GM21737 (cell line): ENCODE data around the gene CPLX1.
A peak's percentile ranks its signal among the peaks of the same experiment; 100 is the strongest.

Experiments used
- ATAC-seq: cut with Tn5 transposase; IDR thresholded peaks from one replicate; pipeline ENCODE4 v1.9.1; 2021; ENCODE audit warnings: mild to moderate bottlenecking, moderate library complexity; ENCODE audit not compliant: unreplicated experiment

The CPLX1 gene

DNA sequence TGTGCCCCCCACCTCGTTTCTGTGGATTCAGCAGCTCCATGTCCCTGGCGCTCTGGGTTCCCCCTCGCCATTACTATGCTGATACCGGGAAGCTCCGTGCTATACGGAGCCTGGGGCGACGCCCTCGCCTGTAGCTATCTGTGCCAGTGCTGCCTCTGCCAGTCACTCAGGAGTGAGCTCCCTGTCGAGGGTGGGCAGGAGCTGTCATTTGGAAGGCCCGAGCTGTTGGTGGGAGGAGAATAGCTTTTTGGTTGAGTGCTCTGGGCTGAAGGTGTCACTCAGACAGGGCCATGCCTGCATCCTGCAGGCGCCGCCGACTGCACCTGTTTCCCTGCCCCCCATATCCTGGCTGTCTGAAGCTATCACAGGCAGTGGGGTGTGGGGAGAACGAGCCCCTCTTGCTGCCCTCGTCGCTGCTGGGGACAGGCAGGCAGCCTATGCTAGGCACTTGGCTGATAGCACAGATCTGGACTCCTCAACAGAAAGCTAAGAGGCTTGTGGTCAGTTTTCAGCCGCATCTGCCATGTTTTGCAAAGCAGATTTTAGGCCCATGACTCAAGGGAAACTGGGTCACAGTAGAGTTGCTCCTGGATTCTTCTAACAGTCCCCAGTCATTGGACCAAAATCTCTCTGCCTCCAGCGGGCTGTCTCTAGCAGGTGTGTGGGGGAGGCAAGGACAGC lies 31.8 kb downstream of the CPLX1 start:
- no peak for ATAC-seq

DNA sequence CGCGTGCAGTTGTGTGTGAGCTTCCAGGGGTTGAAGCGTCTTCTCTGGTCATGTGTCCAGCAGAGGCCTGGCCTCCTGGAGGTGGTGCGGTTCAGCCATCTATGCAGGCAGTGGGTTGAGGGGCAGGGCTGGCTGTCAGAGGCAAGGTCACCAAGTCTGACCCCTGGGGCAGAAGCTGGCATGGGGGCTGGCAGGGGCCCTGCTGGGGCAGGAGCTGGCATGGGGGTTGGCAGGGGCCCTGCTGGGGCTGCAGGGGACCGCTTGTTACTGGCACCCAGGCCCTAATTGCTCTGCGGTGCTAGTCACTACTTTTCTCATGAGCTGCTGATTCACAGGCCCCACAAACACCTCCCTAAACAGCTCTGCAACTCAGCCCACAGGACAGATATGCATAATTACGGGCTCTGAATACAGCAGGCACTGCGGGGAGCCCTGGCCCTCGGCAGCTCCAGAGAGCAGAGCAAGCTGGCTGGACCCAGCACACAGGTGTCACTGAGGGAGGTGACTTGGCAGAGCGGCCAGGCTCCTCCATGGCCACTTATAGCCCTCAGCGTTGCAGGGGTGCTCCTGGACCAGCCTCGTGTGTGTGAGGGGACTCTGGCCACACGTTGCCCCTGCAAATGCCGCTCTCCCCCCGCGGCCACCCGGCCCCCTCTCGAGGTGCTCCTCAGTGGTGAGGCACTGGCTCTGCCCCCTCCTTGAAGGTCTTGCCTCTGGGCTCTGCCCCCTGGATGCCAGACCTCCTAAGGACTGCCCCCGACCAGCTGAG lies 32.7 kb downstream of the CPLX1 start:
- no peak for ATAC-seq

DNA sequence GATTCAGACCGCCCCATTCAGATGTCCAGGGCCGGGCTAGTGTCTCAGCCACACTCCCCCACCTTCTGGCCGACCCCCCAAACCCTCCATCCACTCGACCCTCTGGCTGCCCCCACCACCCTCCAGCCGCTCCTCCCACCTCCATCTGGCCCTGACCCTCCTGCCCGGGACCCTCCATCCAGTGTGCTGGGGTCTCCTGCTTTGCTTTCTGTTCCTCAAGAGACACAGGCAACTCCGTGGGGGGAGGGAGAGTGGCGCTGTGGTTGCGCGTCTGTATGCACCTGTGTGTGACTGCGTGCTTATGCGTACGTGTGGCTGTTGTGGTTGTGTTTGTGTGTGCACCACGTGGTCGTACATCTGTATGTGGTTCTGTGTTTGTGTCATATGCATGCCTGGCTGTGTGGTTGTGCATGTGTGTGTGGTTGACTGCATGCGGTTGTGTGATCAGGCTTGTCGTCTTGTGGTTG lies 33.3 kb downstream of the CPLX1 start:
- ATAC-seq: no peak

DNA sequence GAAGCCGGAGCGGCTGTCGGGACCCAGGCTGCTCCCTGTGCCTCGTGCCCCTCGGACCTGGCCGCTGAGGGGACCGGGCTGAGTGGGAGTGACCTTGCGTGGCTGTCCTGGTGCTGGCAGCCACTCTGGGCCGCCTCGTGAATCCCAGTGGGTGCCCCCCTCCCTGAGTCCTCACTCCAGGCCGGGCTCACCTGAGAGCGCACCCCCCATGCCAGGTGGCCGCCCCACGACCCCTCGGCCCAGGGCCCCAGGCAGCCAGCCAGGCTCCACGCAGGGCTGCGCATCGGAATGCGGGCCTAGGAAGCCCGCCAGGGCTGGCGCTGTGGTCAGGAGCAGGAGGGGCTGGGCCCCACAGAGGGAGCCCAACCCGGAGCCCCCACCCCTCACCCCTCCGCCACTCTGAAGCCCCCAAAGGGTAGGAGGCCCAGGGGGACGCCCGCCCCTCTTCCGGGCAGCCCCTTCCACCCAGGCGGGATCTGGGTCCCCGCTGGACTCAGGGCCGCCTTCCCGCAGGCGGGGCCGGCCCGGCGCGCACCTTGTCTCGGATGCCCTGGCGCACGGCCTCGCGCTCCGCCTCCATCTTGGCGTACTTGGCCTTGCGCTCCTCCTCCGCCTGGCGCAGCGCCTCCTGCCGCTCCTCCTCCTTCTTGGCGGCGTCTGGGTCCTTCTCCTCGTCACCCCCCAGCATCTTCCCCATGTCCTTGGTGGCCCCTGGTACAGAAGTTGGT lies 33.9 kb downstream of the CPLX1 start:
- ATAC-seq: no peak

DNA sequence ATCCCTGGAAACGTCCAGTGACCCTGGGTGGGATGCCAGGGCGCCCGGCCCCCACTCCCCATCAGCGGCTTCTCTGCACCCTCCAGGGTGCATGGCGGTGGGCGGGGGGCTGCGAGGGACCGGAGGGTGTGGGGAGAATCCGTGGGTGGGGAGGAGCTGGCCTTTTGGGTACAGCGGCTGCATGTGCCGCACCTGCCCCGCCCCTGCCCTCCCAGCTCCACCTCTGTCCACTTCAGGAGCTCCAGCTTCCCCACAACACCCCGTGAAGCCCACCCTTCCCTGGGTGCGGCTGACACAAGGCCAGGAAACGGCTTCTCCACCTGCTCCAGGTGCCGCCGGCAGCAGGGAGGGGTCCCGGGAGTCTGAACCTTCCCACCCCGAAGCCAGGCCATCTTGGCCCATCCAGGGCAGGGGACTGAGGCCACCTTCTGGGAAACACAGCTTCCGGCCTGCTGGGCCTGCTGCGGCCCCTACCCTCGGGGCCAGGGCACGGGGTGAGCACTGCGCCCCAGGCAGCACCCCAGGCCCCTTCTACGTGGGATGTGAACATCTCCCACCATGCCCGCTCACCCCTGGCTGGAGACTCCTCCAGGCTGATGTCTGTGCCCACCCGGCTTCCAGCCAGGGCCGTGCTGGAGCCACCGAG lies 34.6 kb downstream of the CPLX1 start:
- ATAC-seq: no peak

DNA sequence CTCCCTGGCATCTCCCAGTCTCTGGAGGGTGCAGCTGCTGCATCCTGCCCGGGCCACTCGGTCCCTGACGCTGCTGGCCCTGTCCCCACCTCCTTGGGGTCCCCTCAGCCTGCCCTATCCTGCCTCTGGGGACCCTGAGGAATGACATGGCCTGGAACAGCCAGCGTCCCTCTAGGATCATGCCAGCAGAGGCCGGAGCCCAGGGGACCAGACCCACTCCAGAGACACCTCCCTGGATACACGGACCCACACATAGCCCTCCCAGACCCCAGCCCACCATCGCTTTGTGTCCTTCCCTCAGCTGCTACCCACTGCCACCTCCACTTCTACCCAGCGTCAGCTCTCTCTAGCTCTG lies 35.5 kb downstream of the CPLX1 start:
- ATAC-seq: no peak

DNA sequence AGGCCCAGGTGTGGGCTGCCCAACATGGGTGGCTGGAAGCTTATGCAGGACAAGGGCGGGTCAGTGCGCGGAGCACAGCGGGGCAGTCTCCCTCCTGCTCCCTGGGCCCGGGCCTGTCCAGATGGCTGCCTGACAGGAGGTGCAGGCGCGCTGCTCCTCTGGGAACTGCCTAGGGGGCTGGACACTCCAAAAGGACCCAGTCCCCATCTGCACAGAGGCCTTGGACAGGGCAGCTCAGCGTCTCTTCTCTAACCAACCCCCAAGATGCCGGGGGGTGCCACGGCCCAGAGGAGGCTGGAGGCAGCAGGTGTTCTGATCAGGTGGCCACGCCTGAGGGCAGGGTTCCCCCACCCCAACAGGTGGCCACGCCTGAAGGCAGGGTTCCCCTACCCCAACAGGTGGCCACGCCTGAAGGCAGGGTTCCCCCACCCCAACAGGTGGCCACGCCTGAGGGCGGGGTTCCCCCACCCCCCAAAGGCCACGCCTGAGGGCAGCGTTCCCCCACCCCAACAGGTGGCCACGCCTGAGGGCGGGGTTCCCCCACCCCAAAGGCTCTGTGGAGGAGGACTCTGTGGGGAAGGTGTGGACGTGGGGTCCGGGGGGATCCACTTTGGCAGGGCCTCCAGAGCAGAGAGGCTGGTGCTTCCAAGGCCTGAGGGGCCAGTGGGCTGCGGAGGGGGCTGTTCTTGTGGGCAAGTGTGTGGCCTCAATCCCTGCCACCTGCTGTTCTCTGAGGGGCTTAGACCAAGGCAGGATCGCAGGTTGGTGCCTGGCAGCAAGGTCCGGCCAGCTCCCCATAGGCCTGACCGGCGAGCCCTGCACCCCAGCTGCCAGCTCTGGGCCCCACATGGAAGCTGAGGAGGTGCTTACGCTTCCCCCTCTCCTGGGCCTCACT lies 36.1 kb downstream of the CPLX1 start:
- ATAC-seq: no peak

DNA sequence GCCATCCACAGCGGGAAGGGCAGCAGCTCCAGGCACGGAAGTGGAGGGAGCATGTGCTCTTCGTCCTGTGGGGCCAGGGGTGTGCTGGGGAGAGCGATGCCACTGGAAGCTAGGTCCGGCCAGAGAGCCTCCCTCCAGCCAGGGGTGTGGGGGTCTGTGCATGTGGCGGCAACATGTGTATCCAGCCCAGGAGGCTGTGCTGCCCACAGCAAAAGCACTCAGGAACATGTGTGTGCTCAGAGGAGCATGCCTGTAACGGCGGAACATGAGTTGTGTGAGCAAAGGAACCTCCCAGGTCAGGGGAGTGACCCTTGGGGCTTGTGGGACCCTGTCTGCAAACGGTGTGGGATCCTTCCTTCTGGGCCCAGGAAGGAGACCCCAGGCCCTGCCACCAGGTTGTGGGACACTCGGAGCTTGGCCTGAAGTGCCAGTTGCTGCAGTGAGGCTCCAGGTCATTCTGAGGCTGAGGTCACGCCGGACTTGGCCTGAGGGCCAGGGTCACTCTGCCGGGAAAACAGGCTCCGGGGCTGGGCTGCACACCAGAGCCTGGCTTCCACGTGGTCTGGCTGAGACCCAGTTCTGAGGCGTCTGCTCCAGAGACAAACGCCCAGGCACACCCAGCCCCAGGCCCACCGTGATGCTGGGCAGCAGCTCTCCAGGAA lies 37.2 kb downstream of the CPLX1 start:
- no peak for ATAC-seq

DNA sequence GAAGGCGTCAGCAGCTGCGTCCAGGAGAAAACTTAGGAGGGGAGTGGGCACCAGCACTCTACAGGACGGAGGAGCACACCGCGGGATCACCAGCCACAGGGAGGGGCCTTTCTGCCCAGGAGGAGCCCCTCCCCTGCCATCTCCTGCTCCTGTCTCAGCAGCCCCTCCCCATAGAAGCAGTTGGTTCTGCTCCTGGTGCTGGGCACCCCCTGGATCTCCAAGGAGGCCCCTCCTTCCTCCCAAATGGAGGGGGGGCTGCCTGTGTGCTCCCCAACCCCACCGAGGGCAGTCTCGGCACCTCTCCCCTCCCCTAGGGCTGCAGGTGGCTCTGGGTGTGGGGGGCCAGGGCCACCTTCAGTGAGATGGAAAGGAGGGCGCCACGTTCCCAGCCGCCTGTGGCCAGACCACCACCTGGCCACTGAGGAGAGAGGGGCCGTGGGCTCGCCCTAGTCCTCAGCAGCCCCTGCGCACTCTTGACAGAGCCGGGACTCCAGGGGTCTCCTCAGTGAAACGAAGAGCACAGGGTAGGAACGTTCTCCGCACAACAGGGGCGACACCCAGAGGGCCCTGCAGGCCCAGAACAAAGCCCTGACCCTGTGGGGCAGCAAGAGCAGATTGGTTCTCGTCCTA lies 37.8 kb downstream of the CPLX1 start:
- no peak for ATAC-seq

DNA sequence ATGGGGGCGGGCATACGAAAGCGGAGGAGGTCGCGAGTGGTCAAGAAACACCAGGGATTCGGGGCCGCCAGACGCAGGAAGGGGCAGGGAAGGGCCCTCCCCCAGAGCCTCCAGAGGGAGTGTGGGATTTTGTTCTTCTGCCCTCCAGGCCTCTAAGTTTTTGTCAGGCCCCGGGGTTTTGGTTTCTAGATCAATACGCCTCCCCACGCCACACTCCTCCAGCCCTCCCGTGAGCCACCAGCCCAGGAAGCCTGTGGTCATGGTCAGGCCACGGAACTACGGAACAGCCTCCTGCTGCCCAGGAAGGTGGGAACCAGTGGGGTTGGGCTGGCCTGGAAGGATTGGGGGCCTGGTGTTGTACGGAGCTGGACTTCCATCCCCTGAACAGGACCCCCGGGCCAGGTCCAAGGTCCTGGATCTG lies 38.4 kb downstream of the CPLX1 start:
- no peak for ATAC-seq

DNA sequence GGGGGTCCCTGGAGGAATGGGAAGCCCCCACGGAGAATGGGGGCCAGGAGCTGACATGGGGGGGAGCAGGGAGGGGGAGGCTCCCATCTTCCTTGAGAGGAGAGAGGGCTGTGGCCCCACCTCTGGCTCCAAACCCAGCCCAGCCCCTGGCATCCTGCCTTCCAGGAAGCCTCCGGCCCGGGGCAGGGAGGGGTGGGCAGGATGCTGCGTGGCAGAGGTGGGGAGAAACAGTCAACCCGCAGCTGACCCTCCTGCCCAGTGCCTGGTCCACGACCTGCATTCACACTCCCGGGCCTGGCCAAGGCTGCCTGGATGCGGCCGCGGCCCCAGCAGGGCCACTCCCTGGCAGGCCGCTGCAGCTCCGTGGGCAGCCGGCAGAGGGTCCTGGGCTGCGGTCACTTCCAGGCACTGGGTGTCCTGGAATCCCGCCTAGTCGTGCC lies 39.0 kb downstream of the CPLX1 start:
- no peak for ATAC-seq

DNA sequence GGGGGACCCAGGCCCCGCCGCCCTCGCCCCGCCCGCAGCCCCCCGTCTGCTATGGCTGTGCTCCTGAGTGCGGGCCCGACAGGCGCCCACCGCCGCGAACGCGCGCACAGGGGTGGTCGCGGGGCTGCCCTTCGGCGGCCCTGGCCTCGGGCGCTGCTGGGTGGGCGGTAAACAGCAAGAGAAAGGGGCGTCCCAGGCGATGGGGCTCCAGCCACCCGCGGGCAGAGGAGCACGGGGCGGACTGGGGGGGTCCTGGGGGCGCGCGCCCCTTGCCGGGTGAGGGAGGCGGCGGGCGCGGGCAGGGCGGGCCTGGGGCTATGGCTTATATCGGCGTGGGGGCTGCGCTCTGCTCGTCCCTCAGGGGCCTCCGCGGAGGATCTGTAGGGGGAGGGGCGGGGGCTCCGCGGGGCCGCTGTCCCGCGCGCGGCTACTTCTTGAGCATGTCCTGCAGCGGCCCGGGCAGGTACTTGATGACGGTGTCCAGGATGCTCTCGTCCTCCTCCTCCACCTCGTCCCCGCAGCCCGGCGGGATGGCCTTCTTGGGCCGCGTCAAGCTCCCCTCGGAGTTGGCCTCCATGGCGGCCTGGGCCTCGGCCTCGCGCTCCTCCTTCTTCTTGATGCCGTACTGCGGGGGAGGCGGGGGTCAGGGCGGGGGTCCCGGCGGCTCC lies 39.7 kb downstream of the CPLX1 start:
- no peak for ATAC-seq

DNA sequence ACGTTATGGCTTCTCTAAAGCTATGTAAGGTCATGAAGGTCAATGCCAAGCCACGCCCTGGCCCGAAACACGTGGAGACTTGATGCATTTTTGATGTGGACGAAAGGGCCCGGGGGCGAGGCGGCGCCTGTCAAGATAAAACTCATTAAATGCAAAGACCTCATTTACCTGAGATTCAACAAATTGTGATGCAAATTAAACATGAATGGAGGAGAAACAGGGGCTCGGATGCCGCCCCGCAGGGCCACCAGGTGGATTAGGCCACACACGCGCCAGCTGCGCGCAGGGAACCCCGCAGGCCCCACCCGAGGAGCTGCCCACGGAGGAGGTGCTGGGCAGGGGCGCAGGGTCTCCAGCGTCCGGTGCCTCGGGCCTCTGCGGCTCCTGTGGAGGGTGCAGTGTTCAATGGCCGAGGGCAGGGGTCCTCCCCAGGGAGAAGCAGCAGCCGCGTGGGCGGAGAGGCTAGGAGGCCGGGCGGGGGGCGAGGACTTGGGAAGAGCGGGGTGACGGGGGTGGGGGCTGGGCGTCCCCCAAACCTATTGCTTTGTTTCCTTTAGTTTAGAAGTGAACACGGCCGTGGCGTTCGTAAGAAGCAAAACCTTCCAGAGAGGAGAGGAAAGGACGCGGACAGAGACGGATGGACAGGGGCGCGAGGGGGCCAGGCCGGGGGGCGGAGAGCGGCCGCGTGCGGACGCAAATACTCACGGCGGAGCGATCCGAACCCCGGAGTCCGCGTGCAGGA lies 40.4 kb downstream of the CPLX1 start:
- no peak for ATAC-seq

DNA sequence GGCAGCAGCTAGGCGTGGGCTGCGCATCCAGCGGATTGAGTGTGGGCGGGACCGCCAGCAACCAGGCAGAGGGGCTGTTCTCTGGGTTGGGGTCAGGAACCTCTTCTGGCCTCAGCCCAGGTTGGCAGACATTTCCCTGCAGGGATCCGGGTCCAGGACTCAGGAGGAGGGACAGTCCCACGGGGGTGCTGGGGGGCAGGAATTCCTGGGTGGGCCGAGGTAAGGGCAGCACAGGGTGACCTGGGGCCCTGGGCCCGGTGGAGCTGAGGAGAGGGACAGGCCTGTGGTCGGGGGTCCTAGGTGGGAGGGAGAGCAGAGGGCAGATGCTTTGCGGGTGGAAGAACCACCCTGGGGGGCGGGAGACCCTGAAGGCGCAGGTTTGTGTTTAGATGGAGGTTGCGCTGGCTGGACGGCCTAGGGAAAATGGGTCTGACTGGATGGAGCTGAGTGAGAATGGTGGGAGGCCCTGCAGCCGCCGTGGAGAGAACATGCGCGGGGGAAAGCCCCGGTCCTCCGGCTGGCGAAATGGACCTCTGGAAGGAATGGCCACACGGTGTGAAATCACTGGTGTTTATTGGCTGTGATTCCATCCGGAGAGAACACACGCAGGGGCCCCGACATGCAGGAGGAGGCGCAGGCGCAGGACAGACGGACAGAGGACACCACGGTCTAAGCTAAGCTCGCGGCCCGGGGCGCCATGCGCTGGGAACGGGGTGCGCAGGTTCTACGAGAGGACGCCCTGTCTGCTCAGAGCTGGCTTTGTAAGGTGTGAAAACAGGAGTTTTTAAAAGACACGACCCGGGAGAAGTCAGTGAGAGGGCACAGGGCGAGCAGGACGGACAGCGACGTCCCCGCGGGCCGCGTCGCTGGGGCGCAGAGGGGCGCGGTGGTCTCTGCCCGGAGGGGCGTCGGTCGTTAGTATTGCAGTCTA lies 41.3 kb downstream of the CPLX1 start:
- ATAC-seq: no peak

DNA sequence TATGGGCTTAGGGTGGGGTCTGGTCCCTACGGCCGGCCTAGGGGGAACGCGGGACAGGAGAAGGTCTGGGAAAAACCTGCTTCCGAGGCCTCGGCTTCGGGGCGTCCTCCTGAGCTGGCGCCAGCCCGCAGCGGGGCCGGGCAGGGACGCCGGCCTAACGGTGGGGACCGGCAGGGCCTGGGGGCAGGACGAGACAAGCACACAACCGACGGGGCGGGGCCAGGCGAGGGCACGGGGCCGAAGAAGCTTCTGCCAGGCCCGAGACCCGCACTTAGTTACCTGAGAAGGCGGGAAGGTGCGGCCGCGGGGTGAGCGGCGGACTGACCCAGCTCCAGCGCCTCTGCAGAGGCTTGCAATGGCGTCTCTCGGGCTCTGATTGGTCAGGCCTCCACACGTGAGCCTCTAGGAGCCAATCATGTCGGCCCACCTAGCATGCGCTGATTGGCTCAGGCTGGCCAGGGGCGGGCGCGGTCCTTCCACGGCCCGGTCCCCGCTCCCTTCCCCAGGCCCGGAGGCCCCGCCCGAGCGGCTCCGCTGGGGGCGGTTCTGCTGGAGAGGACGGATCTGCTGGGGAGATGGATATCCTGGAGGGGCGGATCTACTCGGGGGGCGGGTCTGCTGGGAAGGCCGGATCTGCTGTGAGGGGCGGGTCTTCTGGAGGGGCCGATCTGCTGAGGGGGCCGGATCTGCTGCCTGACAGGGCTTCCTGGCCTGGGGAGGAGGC lies 44.3 kb downstream of the CPLX1 start:
- ATAC-seq: peak; percentile 96

DNA sequence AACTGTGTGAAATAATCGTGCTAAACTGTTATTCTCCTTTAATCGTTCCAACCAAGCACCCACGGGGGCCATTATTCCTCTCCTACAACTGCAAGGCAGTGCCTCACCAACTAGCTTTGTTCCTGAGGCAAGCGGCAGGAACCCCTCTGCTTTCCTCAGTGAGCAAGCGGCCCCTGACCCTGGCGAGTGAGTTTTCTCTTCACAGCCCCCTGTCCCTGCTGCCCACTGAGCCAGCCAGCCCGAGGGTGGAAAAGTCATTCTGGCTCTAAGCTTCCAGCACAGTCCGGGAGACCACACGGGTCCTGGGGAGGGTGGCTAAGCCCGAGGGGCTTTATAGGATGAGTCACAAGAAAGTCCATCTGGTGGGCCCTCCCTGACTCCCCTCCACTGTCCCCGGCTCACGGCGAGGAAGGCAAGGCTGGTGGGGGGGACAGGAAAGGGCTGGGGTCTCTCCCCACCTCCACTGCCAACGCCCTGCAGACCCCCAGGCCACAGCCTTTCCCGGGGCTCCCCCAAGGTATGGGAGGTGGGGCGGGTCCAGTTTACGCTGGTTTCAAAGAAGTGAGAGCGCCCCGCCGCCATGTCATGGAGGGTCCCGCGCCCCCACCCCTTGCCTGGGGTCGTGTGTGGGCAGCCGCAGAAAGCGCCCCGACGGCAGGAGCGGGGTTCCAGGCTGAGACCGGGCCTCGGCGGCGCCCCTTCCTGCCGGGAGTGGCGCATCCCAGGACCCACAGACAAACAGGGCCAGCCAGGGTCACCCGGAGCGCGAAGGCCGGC lies 45.0 kb downstream of the CPLX1 start:
- peak; percentile 1 for ATAC-seq
